HAP-1 (cell line): Measurements from ENCODE around the gene MYO7A.

Experiments
- DNase-seq, 2 experiments: peaks; one replicate each; pipeline ENCODE4 v3.0.0-alpha.2; 2016 to 2020; ENCODE audit warnings: low spot score in 2 of 2
- H3K27me3 ChIP-seq: fragments of 250-450 bp; sonication (Bioruptor Pico); 2 replicates; pipeline ENCODE4 v1.5.1; 2020; ENCODE audit warnings: low read depth, mild to moderate bottlenecking, moderate library complexity
- H3K36me3 ChIP-seq: fragments of 250-450 bp; sonication (Bioruptor Pico); replicated peaks from 2 replicates; pipeline ENCODE4 v1.5.1; 2020; ENCODE audit warnings: mild to moderate bottlenecking
- H3K4me1 ChIP-seq: fragments of 250-450 bp; sonication (Bioruptor Pico); 2 replicates; pipeline ENCODE4 v1.5.1; 2020; ENCODE audit warnings: mild to moderate bottlenecking
- H3K4me3 ChIP-seq: fragments of 250-450 bp; sonication (Bioruptor Pico); 2 replicates; pipeline ENCODE4 v1.5.1; 2020; ENCODE audit warnings: mild to moderate bottlenecking, moderate library complexity
- H3K9me3 ChIP-seq: fragments of 250-450 bp; sonication (Bioruptor Pico); 2 replicates; pipeline ENCODE4 v1.5.1; 2020; ENCODE audit warnings: mild to moderate bottlenecking, moderate library complexity
- in situ Hi-C: fragments of 300-500 bp; cut with MboI; formaldehyde crosslinking; loops from 3 replicates; pipeline ENCODE4 v1.14.3; 2020; ENCODE audit warnings: low sequenced_read_pairs, inconsistent platforms, mixed read lengths

MYO7A gene

GRCh38 chr11:77122576-77123212, 5.4 kb upstream of the MYO7A start:
- in situ Hi-C loops, result no loop called here

DNA sequence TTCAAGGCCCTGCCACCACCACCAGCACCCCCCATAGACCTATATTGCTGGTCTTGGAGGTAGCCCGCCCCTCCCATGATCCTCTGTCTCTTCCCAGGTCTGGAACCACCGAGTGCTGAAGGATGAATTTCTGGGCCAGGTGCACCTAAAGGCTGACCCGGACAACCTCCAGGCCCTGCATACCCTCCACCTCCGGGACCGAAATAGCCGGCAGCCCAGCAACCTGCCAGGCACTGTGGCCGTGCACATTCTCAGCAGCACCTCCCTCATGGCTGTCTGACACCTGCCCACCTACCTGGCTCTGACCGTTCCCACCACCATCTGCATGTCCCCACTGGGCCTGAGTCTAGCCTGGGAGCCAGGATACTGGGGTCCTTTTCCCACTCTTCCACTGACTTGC, 4.5 kb upstream of the MYO7A start:
- no peaks in the 10 kb centered on the region for H3K9me3 ChIP-seq
- peaks cover 6% of the 10 kb centered on the region for H3K4me1 ChIP-seq
- no peaks in the 10 kb centered on the region for H3K36me3 ChIP-seq
- no peaks in the 10 kb centered on the region for H3K27me3 ChIP-seq
- no peak overlapping the region for H3K4me3 ChIP-seq
- DNase-seq, result no peak
- in situ Hi-C loops, result no loop called here

More at GRCh38 chr11:77122576-77123212, 5.4 kb upstream of the MYO7A start:
- Histone ChIP-seq H3K27me3 (no peaks in the 10 kb centered on the region), H3K4me3 (no peak overlapping the region), H3K36me3 (no peaks in the 10 kb centered on the region), H3K9me3 (no peaks in the 10 kb centered on the region), H3K4me1 (peaks cover 4% of the 10 kb centered on the region)
- DNase-seq, result no peak

GRCh38 chr11:77124041-77124440, 4.0 kb upstream of the MYO7A start:
- Histone ChIP-seq H3K27me3 (no peaks in the 10 kb centered on the region), H3K36me3 (no peaks in the 10 kb centered on the region), H3K9me3 (no peaks in the 10 kb centered on the region), H3K4me3 (no peak overlapping the region), H3K4me1 (peaks cover 6% of the 10 kb centered on the region)
- in situ Hi-C loops, result no loop called here
- DNase-seq, result no peak

- in situ Hi-C loops, result no loop called here
- H3K27me3 ChIP-seq, result no peaks in the 10 kb centered on the region
- no peak for DNase-seq
- H3K4me1 ChIP-seq, result peaks cover 6% of the 10 kb centered on the region
- H3K36me3 ChIP-seq, result no peaks in the 10 kb centered on the region
- H3K4me3 ChIP-seq, result no peak overlapping the region
- H3K9me3 ChIP-seq, result no peaks in the 10 kb centered on the region
Observed at GRCh38 chr11:77124488-77124887, 3.6 kb upstream of the MYO7A start.

DNA sequence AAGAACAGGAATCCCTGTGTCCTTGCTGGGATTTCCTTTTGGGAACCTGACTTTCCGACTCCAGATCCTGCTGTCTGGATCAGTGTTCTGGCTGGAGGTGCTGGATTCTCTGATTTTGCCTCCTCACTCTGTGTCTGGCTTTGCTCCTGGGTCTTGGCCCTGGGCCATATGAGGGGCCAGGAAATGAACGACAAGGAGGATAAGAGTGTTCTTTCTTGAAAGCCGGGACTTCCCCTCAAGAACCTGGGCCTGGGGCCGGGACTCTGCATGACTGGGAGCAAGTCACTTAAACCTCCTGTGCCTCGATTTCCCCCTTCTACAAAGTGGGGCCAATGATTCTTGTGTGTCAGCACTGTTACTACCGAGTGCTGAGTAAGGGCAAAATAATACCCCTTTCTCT, 2.9 kb upstream of the MYO7A start:
- H3K4me3 ChIP-seq, result no peak overlapping the region
- H3K36me3 ChIP-seq, result no peaks in the 10 kb centered on the region
- no peaks in the 10 kb centered on the region for H3K9me3 ChIP-seq
- H3K27me3 ChIP-seq, result no peaks in the 10 kb centered on the region
- in situ Hi-C loops, result no loop called here
- no peak for DNase-seq
- H3K4me1 ChIP-seq, result peaks cover 6% of the 10 kb centered on the region

DNA sequence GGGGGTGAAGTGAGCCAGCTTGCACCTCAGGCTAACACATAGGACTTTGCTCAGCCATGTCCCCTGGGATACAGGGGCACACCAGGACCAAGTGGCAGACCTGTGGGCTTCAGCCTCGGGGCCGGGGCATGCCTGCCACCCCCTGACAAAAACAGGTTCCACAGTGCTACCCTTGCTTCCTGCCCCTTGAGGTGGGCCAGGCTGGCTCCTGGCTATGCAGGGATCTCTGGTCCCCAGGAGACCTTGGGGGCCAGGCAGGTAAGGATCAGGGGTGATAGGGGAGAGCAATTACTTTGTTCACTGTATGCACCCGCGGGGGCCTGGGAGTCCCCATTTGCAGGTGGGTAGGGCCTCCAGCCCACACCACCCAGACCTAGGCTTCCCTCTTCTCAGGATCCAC, 2.4 kb upstream of the MYO7A start:
- Histone ChIP-seq H3K4me1 (peaks cover 6% of the 10 kb centered on the region), H3K9me3 (no peaks in the 10 kb centered on the region), H3K36me3 (no peaks in the 10 kb centered on the region), H3K4me3 (no peak overlapping the region), H3K27me3 (no peaks in the 10 kb centered on the region)
- in situ Hi-C loops, result no loop called here
- no peak for DNase-seq

GRCh38 chr11:77126156-77126775, 1.8 kb upstream of the MYO7A start:
- Histone ChIP-seq H3K36me3 (no peaks in the 10 kb centered on the region), H3K9me3 (no peaks in the 10 kb centered on the region), H3K27me3 (no peaks in the 10 kb centered on the region), H3K4me3 (no peak overlapping the region), H3K4me1 (peaks cover 6% of the 10 kb centered on the region)
- in situ Hi-C loops, result no loop called here
- no peak for DNase-seq

GRCh38 chr11:77126861-77127234, 1.2 kb upstream of the MYO7A start:
- DNase-seq, result no peak
- in situ Hi-C loops, result no loop called here
- no peaks in the 10 kb centered on the region for H3K27me3 ChIP-seq
- H3K36me3 ChIP-seq, result no peaks in the 10 kb centered on the region
- peaks cover 6% of the 10 kb centered on the region for H3K4me1 ChIP-seq
- H3K9me3 ChIP-seq, result no peaks in the 10 kb centered on the region
- H3K4me3 ChIP-seq, result peak overlapping the region; percentile 32

DNA sequence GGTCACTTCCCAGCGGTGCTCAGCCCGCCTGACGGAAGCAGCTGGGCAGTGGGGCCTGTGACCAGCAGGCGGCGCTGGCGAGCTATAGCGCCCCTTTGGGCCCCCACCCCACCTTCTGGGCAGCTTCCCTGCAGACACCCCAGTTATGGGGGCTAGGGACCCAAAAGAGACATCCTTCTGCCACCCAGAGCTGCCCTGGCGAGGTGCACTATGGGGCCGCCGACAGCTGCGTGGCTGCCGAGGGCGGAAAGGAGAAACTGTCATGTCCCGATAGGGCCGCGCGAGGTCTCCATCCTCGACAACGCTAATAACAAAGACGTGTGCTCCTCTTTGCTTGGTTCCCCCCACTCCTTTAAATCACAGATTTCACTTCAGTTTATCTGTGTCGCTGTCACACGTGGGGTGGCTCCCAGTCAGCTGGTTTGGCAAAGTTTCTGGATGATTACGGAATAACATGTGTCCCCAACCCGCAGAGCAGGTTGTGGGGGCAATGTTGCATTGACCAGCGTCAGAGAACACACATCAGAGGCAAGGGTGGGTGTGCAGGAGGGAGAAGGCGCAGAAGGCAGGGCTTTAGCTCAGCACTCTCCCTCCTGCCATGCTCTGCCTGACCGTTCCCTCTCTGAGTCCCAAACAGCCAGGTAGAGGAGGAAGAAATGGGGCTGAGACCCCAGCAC, 673 bp upstream of the MYO7A start:
- H3K4me1 ChIP-seq, result peaks cover 6% of the 10 kb centered on the region
- in situ Hi-C loops, result no loop called here
- no peaks in the 10 kb centered on the region for H3K36me3 ChIP-seq
- H3K4me3 ChIP-seq, result peak overlapping the region; percentile 32
- DNase-seq, result peak; percentile 17 to 73
- no peaks in the 10 kb centered on the region for H3K9me3 ChIP-seq
- H3K27me3 ChIP-seq, result no peaks in the 10 kb centered on the region

DNA sequence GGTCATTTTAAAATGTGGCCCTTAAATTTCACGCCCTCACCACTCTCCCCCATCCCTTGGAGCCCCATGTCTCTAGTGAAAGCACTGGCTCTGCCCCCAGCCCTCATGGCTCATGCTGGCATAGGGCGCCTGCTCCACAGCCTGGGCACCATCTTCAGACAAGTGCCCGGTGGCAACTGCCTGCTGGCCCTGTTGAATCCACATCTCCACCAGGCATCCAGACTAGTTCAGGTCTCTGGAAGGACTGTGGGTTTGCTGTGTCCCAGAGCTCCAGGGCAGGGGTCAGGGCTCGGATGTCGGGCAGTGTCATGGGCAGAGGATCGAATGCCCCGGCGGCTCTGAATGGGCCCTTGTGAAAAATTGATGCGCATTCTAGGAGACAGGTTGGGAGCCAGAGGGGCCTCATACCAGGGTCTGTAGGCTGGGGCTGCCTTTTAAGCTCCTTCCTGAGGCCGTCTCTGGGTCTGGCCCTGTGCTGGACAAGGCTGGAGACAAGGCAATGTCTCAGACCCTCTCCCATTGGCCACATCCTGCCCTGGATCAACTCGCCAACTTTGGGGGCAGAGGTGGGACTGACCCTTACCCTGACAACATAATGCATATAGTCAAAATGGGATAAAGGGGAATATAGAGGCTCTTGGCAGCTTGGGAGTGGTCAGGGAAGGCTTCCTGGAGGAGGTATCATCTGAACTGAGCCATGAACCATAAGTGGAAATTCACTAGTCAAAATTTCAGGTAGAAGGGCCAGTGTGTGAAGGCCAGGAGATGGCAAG, 1.2 kb downstream of the MYO7A start:
- DNase-seq, result no peak
- Histone ChIP-seq H3K9me3 (no peaks in the 10 kb centered on the region), H3K27me3 (no peaks in the 10 kb centered on the region), H3K4me1 (peaks cover 6% of the 10 kb centered on the region), H3K36me3 (no peaks in the 10 kb centered on the region), H3K4me3 (no peak overlapping the region)
- in situ Hi-C loops, result no loop called here

- Histone ChIP-seq H3K27me3 (no peaks in the 10 kb centered on the region), H3K4me3 (no peak overlapping the region), H3K4me1 (peaks cover 6% of the 10 kb centered on the region), H3K9me3 (no peaks in the 10 kb centered on the region), H3K36me3 (no peaks in the 10 kb centered on the region)
- DNase-seq, result no peak
- in situ Hi-C loops, result loop anchor here (10.0 kb wide), 1 partner anchor 55 kb away; no protein-coding TSS in a partner anchor
Observed at GRCh38 chr11:77129842-77130756, 2.1 kb downstream of the MYO7A start.

GRCh38 chr11:77130763-77131513, 2.9 kb downstream of the MYO7A start:
- Histone ChIP-seq H3K27me3 (no peaks in the 10 kb centered on the region), H3K4me1 (peaks cover 6% of the 10 kb centered on the region), H3K4me3 (no peak overlapping the region), H3K36me3 (no peaks in the 10 kb centered on the region), H3K9me3 (no peaks in the 10 kb centered on the region)
- in situ Hi-C loops, result loop anchor here (10.0 kb wide), 1 partner anchor 54 kb away; no protein-coding TSS in a partner anchor
- no peak for DNase-seq
